ENCODE measurements around the gene BUB1B.

DNA sequence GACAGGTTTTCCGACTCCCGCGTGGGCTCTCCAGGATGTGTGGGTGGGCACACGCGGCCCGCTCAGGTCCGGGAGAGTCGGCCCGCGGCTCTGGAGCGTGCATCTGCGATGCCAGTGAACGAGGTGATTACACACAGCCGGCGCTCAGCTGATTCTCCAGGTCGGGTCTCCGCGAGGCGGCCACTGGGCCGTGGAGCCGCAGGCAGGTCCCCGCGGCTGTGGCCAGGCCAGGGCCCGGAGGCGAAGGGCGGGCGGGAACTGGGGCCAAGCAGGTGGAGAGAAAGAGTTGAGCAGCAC lies 91.2 kb downstream of the BUB1B start:
- TF ChIP-seq, protein P1, sequence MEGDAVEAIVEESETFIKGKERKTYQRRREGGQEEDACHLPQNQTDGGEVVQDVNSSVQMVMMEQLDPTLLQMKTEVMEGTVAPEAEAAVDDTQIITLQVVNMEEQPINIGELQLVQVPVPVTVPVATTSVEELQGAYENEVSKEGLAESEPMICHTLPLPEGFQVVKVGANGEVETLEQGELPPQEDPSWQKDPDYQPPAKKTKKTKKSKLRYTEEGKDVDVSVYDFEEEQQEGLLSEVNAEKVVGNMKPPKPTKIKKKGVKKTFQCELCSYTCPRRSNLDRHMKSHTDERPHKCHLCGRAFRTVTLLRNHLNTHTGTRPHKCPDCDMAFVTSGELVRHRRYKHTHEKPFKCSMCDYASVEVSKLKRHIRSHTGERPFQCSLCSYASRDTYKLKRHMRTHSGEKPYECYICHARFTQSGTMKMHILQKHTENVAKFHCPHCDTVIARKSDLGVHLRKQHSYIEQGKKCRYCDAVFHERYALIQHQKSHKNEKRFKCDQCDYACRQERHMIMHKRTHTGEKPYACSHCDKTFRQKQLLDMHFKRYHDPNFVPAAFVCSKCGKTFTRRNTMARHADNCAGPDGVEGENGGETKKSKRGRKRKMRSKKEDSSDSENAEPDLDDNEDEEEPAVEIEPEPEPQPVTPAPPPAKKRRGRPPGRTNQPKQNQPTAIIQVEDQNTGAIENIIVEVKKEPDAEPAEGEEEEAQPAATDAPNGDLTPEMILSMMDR (IDR thresholded peaks at IDR 0.05 in 2 of 3, conservative IDR thresholded peaks at IDR 0.05 in 1 of 3; ENCODE audit: insufficient read depth in 2 of 3, low read depth in 1 of 3, low read length in 3 of 3), result no peak
- TF ChIP-seq ZNF324 (CRISPR knock-in tag; IDR thresholded peaks at IDR 0.05), result no peak
- TF ChIP-seq HCFC1 (IDR thresholded peaks at IDR 0.05; ENCODE audit: low read depth, low read length), result no peak
- TF ChIP-seq FOS (IDR thresholded peaks at IDR 0.05; ENCODE audit: extremely low read depth, insufficient read length), result no peak

All from K562 (cell line).